SU-DHL-6 (cell line): ENCODE data around the gene GNAS.
"Not testable (repeated sequence)": the region's sequence is repeated elsewhere in the genome, so short reads cannot be mapped to it uniquely, and the experiment has no call there.

ENCODE experiments used
- H2AFZ ChIP-seq: fragments of 200-600 bp; sonication (generic); 2 replicates; pipeline ENCODE4 v1.6.1; 2014; ENCODE audit warnings: low read depth, mild to moderate bottlenecking, moderate library complexity, mixed read lengths, antibody characterized with exemption, low read length; ENCODE audit not compliant: severe bottlenecking
- H3F3A ChIP-seq: fragments of 200-600 bp; shearing (Covaris generic); 2 replicates; pipeline ENCODE4 v1.6.0; 2016; ENCODE audit warnings: antibody characterized with exemption, mild to moderate bottlenecking; ENCODE audit not compliant: insufficient read depth
- H3K27ac ChIP-seq: fragments of 200-600 bp; sonication (generic); 2 replicates; pipeline ENCODE4 v1.5.1; 2016; ENCODE audit warnings: low read depth, mild to moderate bottlenecking, low read length, moderate library complexity, mixed read lengths
- H3K27me3 ChIP-seq: fragments of 200-600 bp; sonication (generic), shearing (Covaris generic); 2 replicates; pipeline ENCODE4 v1.6.0; 2014; ENCODE audit warnings: mild to moderate bottlenecking, low read length
- H3K36me3 ChIP-seq: fragments of 200-600 bp; sonication (generic); 2 replicates; pipeline ENCODE4 v1.6.1; 2014; ENCODE audit warnings: mild to moderate bottlenecking, low read length, mixed read lengths
- H3K4me2 ChIP-seq: fragments of 300-600, 200-600 bp; shearing (Covaris generic), sonication (generic); 2 replicates; pipeline ENCODE4 v1.6.0; 2014; ENCODE audit warnings: low read length, low read depth, mild to moderate bottlenecking; ENCODE audit not compliant: poor library complexity, severe bottlenecking
- H3K4me3 ChIP-seq: fragments of 200-600 bp; sonication (generic); 2 replicates; pipeline ENCODE4 v1.5.1; 2014; ENCODE audit warnings: antibody characterized with exemption, low read length, mild to moderate bottlenecking, mixed read lengths; ENCODE audit not compliant: insufficient read depth, poor library complexity, severe bottlenecking
- H3K79me2 ChIP-seq: fragments of 200-600 bp; sonication (generic); 2 replicates; pipeline ENCODE4 v1.6.1; 2014; ENCODE audit warnings: mild to moderate bottlenecking, low read length, moderate library complexity; ENCODE audit not compliant: insufficient read depth
- H3K9ac ChIP-seq: fragments of 200-600 bp; sonication (generic); 2 replicates; pipeline ENCODE4 v1.7.0; 2014; ENCODE audit warnings: mild to moderate bottlenecking, low read length
- H3K9me2 ChIP-seq: fragments of 200-600 bp; sonication (generic); replicated peaks from 2 replicates; pipeline ENCODE4 v1.6.1; 2014; ENCODE audit warnings: low read length; ENCODE audit not compliant: insufficient read depth
- H3K9me3 ChIP-seq: fragments of 200-600 bp; sonication (generic); 2 replicates; pipeline ENCODE4 v1.6.1; 2014; ENCODE audit warnings: low read length, mixed read lengths; ENCODE audit not compliant: insufficient read depth
- H4K20me1 ChIP-seq: fragments of 200-600 bp; sonication (generic); 2 replicates; pipeline ENCODE4 v1.6.1; 2014; ENCODE audit warnings: low read depth, mild to moderate bottlenecking, antibody characterized with exemption, low read length, moderate library complexity, mixed read lengths
- CTCF ChIP-seq: fragments of 200-600 bp; sonication (generic); IDR thresholded peaks from one replicate; pipeline ENCODE4 v1.5.1; 2017; ENCODE audit warnings: antibody characterized with exemption, mild to moderate bottlenecking, low read length, moderate library complexity; ENCODE audit not compliant: insufficient read depth, poor library complexity, severe bottlenecking
- EZH2phosphoT487 ChIP-seq: fragments of 200-600 bp; sonication (generic), shearing (Covaris generic); conservative IDR thresholded peaks from 2 replicates; pipeline ENCODE4 v1.6.1; 2018; ENCODE audit warnings: mild to moderate bottlenecking, antibody characterized with exemption, low read length, moderate library complexity, mixed read lengths

The GNAS gene

GRCh38 chr20:58942549-58942948 is 90.0 kb downstream of the GNAS start:
- TF ChIP-seq EZH2phosphoT487 (no peak), CTCF (no peak)
- Histone ChIP-seq H3K9ac (no peak overlapping the region), H3F3A (no peaks in the 10 kb centered on the region), H3K9me2 (no peaks in the 10 kb centered on the region), H2AFZ (no peak overlapping the region), H3K9me3 (no peaks in the 10 kb centered on the region), H3K4me3 (no peak overlapping the region), H3K27ac (no peak overlapping the region), H3K4me2 (no peak overlapping the region), H3K27me3 (no peaks in the 10 kb centered on the region), H3K79me2 (no peaks in the 10 kb centered on the region), H3K36me3 (no peaks in the 10 kb centered on the region), H4K20me1 (no peaks in the 10 kb centered on the region)

GRCh38 chr20:58944610-58945009 is 92.1 kb downstream of the GNAS start:
- H3K79me2 ChIP-seq = no peaks in the 10 kb centered on the region
- no peak overlapping the region for H3K4me2 ChIP-seq
- TF ChIP-seq CTCF (no peak), EZH2phosphoT487 (no peak)
- H3F3A ChIP-seq = no peaks in the 10 kb centered on the region
- H3K4me3 ChIP-seq = no peak overlapping the region
- H3K27ac ChIP-seq = no peak overlapping the region
- H3K9me2 ChIP-seq = no peaks in the 10 kb centered on the region
- H3K36me3 ChIP-seq = no peaks in the 10 kb centered on the region
- no peaks in the 10 kb centered on the region for H3K9me3 ChIP-seq
- H2AFZ ChIP-seq = no peak overlapping the region
- no peaks in the 10 kb centered on the region for H3K27me3 ChIP-seq
- H4K20me1 ChIP-seq = no peaks in the 10 kb centered on the region
- no peak overlapping the region for H3K9ac ChIP-seq

GRCh38 chr20:58945965-58946631 is 93.6 kb downstream of the GNAS start:
- H2AFZ ChIP-seq = no peak overlapping the region
- no peak overlapping the region for H3K27ac ChIP-seq
- no peaks in the 10 kb centered on the region for H3K27me3 ChIP-seq
- H4K20me1 ChIP-seq = no peaks in the 10 kb centered on the region
- H3K4me3 ChIP-seq = no peak overlapping the region
- no peaks in the 10 kb centered on the region for H3K9me2 ChIP-seq
- TF ChIP-seq CTCF (no peak), EZH2phosphoT487 (no peak)
- no peaks in the 10 kb centered on the region for H3F3A ChIP-seq
- H3K79me2 ChIP-seq = no peaks in the 10 kb centered on the region
- H3K4me2 ChIP-seq = no peak overlapping the region
- no peaks in the 10 kb centered on the region for H3K9me3 ChIP-seq
- no peaks in the 10 kb centered on the region for H3K36me3 ChIP-seq
- H3K9ac ChIP-seq = no peak overlapping the region

- not testable (repeated sequence) for H3K4me2 ChIP-seq, H3K27ac ChIP-seq, H3K27me3 ChIP-seq, H3K36me3 ChIP-seq, H3K9me3 ChIP-seq, H2AFZ ChIP-seq, H3K79me2 ChIP-seq, H3F3A ChIP-seq, H3K9me2 ChIP-seq, H3K9ac ChIP-seq, H4K20me1 ChIP-seq, H3K4me3 ChIP-seq
Observed at GRCh38 chr20:58947797-58948388, 95.4 kb downstream of the GNAS start.
